Erythroblast (primary cell): ENCODE results near the gene ENPP7.

Experiments
- GATA1 ChIP-seq: IDR thresholded peaks from 2 replicates; pipeline ENCODE4 v1.6.1; 2011; ENCODE audit warnings: low read depth, mild to moderate bottlenecking, control low read depth, low read length, moderate library complexity
- POLR2A ChIP-seq: IDR thresholded peaks from 2 replicates; pipeline ENCODE4 v1.6.1; 2011; ENCODE audit warnings: mild to moderate bottlenecking, low read length

- no peak for TF ChIP-seq POLR2A
- no peak for TF ChIP-seq GATA1
Measured at GRCh38 chr17:79699386-79700036, 31.2 kb upstream of the ENPP7 start.
